GM21528 (cell line): ENCODE data around the gene ARL4C.
"Not testable (repeated sequence)": the region's sequence is repeated elsewhere in the genome, so short reads cannot be mapped to it uniquely, and the experiment has no call there.

Experiments
- ATAC-seq: cut with Tn5 transposase; IDR thresholded peaks from one replicate; pipeline ENCODE4 v1.9.1; 2021; ENCODE audit warnings: mild to moderate bottlenecking, moderate library complexity; ENCODE audit not compliant: unreplicated experiment, low FRiP score

The ARL4C gene

GRCh38 chr2:234479465-234479864, 17.4 kb downstream of the ARL4C start:
- no peak for ATAC-seq

GRCh38 chr2:234478121-234478858, 18.6 kb downstream of the ARL4C start:
- ATAC-seq: no peak

GRCh38 chr2:234476766-234477165, 20.1 kb downstream of the ARL4C start:
- no peak for ATAC-seq

GRCh38 chr2:234474654-234475053, 22.2 kb downstream of the ARL4C start:
- no peak for ATAC-seq

- ATAC-seq: no peak
These were observed 24.7 kb downstream of the ARL4C start for GRCh38 chr2:234472155-234472554.

GRCh38 chr2:234469972-234470371, 26.9 kb downstream of the ARL4C start:
- ATAC-seq: no peak

GRCh38 chr2:234469251-234469845, 27.5 kb downstream of the ARL4C start:
- ATAC-seq: no peak

GRCh38 chr2:234468503-234468902, 28.4 kb downstream of the ARL4C start:
- no peak for ATAC-seq

GRCh38 chr2:234467289-234467688, 29.6 kb downstream of the ARL4C start:
- no peak for ATAC-seq

GRCh38 chr2:234464291-234464645, 32.6 kb downstream of the ARL4C start:
- ATAC-seq: no peak

GRCh38 chr2:234463626-234464290, 33.1 kb downstream of the ARL4C start:
- no peak for ATAC-seq

- no peak for ATAC-seq
These were observed 34.5 kb downstream of the ARL4C start for GRCh38 chr2:234462218-234462992.

- no peak for ATAC-seq
These were observed 37.4 kb downstream of the ARL4C start for GRCh38 chr2:234459401-234460009.

- no peak for ATAC-seq
These were observed 38.4 kb downstream of the ARL4C start for GRCh38 chr2:234458466-234458865.

- ATAC-seq: no peak
These were observed 39.5 kb downstream of the ARL4C start for GRCh38 chr2:234457421-234457820.

- ATAC-seq: not testable (repeated sequence)
These were observed 41.6 kb downstream of the ARL4C start for GRCh38 chr2:234455246-234455645.

- no peak for ATAC-seq
These were observed 42.4 kb downstream of the ARL4C start for GRCh38 chr2:234454433-234454832.

- ATAC-seq: no peak
These were observed 43.7 kb downstream of the ARL4C start for GRCh38 chr2:234453216-234453615.

GRCh38 chr2:234451852-234452625, 44.8 kb downstream of the ARL4C start:
- ATAC-seq: no peak

GRCh38 chr2:234451242-234451641, 45.6 kb downstream of the ARL4C start:
- ATAC-seq: no peak
